GM12878 (cell line): ENCODE measurements around the gene PRCP. TPM values are rescaled to one million over a fixed set of nuclear protein-coding genes. Genes with fewer than 3 reads are reported as not detected.

Experiments
- ATAC-seq: fragments of 200-7000 bp; cut with Tn5 transposase; 3 replicates; pipeline ENCODE4 v1.9.1; 2020; ENCODE audit warnings: mild to moderate bottlenecking, moderate library complexity
- BruUV-seq: library from RNA; stranded (reverse); fragments of 400-500 nt; replicated peaks from 2 replicates; lab custom pipeline; 2021; lab: Mats Ljungman, UMichigan
- CTCF ChIA-PET: fragments of 300-600 bp; sonication (Branson Sonifier 250); formaldehyde crosslinking; extraction: SDS; loops from one replicate; lab custom pipeline; 2021; ENCODE audit warnings: inconsistent platforms; lab: Yijun Ruan, JAX
- POLR2A ChIA-PET: fragments of 350-600 bp; formaldehyde crosslinking; extraction: SDS; loops from one replicate; lab custom pipeline; 2021; ENCODE audit warnings: inconsistent platforms; lab: Charles Lee
- RAD21 ChIA-PET: fragments of 300-600 bp; sonication (Branson Sonifier 250); formaldehyde crosslinking; loops from one replicate; lab custom pipeline; 2023; ENCODE audit warnings: antibody characterized with exemption; ENCODE audit not compliant: unreplicated experiment; lab: Charles Lee
- SMC1A ChIA-PET: fragments of 300-600 bp; sonication (Branson Sonifier 250); formaldehyde crosslinking; loops from one replicate; lab custom pipeline; 2023; ENCODE audit not compliant: unreplicated experiment, uncharacterized antibody; lab: Charles Lee
- DNase-seq: peaks from one replicate; pipeline ENCODE4 v3.0.0-alpha.2; 2011; ENCODE audit warnings: low read depth, low spot score
- FAIRE-seq: peaks from 3 replicates; lab custom pipeline; 2011; peaks lifted over from hg19 to GRCh38; lab: Jason Lieb, UNC
- H2AFZ ChIP-seq: 2 replicates; pipeline ENCODE4 v1.6.0; 2011; ENCODE audit warnings: low read depth, low read length, control low read depth; ENCODE audit not compliant: control insufficient read depth
- H3K27ac ChIP-seq: 2 replicates; pipeline ENCODE4 v1.5.1; 2011; ENCODE audit warnings: control low read depth; ENCODE audit not compliant: control insufficient read depth, insufficient read depth
- H3K27me3 ChIP-seq, 2 experiments: replicated peaks in 1 of 2; 2 replicates each; pipeline versions ENCODE4 v1.6.0 to v1.6.1; 2011; ENCODE audit warnings: low read length in 1 of 2; ENCODE audit not compliant: control insufficient read depth in 2 of 2, insufficient read depth in 2 of 2
- H3K36me3 ChIP-seq, 2 experiments: 2 replicates each; pipeline ENCODE4 v1.5.1; 2011; ENCODE audit warnings: low read length in 1 of 2; ENCODE audit not compliant: control insufficient read depth in 2 of 2, insufficient read depth in 2 of 2
- H3K4me1 ChIP-seq: 2 replicates; pipeline ENCODE4 v1.6.1; 2011; ENCODE audit warnings: mild to moderate bottlenecking, low read length, moderate library complexity, mixed read lengths; ENCODE audit not compliant: control insufficient read depth, insufficient read depth
- H3K4me2 ChIP-seq: 2 replicates; pipeline ENCODE4 v1.6.0; 2011; ENCODE audit warnings: control low read depth; ENCODE audit not compliant: control insufficient read depth, insufficient read depth
- H3K4me3 ChIP-seq: fragments of 200-600 bp; sonication (generic); 2 replicates; pipeline ENCODE4 v1.5.1; 2016
- H3K79me2 ChIP-seq: 2 replicates; pipeline ENCODE4 v1.6.0; 2011; ENCODE audit warnings: low read length; ENCODE audit not compliant: control insufficient read depth, insufficient read depth
- H3K9ac ChIP-seq: 2 replicates; pipeline ENCODE4 v1.8.0; 2011; ENCODE audit warnings: low read length, control low read depth, mixed read lengths; ENCODE audit not compliant: control insufficient read depth, insufficient read depth
- H3K9me3 ChIP-seq: replicated peaks from 3 replicates; pipeline ENCODE4 v1.5.1; 2011; ENCODE audit warnings: mild to moderate bottlenecking, low read length; ENCODE audit not compliant: control insufficient read depth, insufficient read depth
- H4K20me1 ChIP-seq: 2 replicates; pipeline ENCODE4 v1.6.0; 2011; ENCODE audit not compliant: control insufficient read depth, insufficient read depth
- CHD2 ChIP-seq: IDR thresholded peaks from 2 replicates; pipeline ENCODE4 v1.6.1; 2011; ENCODE audit warnings: low read depth, low read length, improper control_type of control experiment, borderline replicate concordance
- CUX1 ChIP-seq: IDR thresholded peaks from 2 replicates; pipeline ENCODE4 v1.6.1; 2012; ENCODE audit warnings: improper control_type of control experiment, low read depth, low read length; ENCODE audit not compliant: insufficient replicate concordance
- FOS ChIP-seq: IDR thresholded peaks from 3 replicates; pipeline ENCODE4 v1.6.1; 2011; ENCODE audit warnings: borderline replicate concordance; ENCODE audit not compliant: insufficient read length; ENCODE audit errors: extremely low read depth
- FOXM1 ChIP-seq: IDR thresholded peaks from 2 replicates; pipeline ENCODE4 v1.6.1; 2012; ENCODE audit warnings: low read depth, mild to moderate bottlenecking, inconsistent platforms, low read length, moderate library complexity
- GATAD2B ChIP-seq: fragments of 450-650 bp; conservative IDR thresholded peaks from 2 replicates; pipeline ENCODE4 v1.6.1; 2017; ENCODE audit warnings: low read depth, mild to moderate bottlenecking, moderate library complexity
- IRF5 ChIP-seq: fragments of 450-650 bp; IDR thresholded peaks from 2 replicates; pipeline ENCODE4 v1.6.1; 2017; ENCODE audit warnings: borderline replicate concordance
- MYC ChIP-seq: IDR thresholded peaks from 2 replicates; pipeline ENCODE4 v1.6.1; 2011; ENCODE audit warnings: mild to moderate bottlenecking, low read length, moderate library complexity, inconsistent platforms; ENCODE audit not compliant: insufficient read depth, insufficient replicate concordance, insufficient read length, severe bottlenecking
- NBN ChIP-seq: fragments of 450-650 bp; IDR thresholded peaks from 2 replicates; pipeline ENCODE4 v1.6.1; 2016
- PAX5 ChIP-seq: IDR thresholded peaks from 2 replicates; pipeline ENCODE4 v1.6.1; 2011; ENCODE audit warnings: low read depth, low read length, borderline replicate concordance
- PML ChIP-seq: IDR thresholded peaks from 2 replicates; pipeline ENCODE4 v1.6.1; 2012; ENCODE audit warnings: low read length, inconsistent platforms
- TAF1 ChIP-seq: IDR thresholded peaks from 2 replicates; pipeline ENCODE4 v1.6.1; 2011; ENCODE audit warnings: mild to moderate bottlenecking, low read depth, low read length, borderline replicate concordance
- ZNF592 ChIP-seq: fragments of 450-650 bp; IDR thresholded peaks from 2 replicates; pipeline ENCODE4 v1.6.1; 2017; ENCODE audit warnings: mild to moderate bottlenecking, moderate library complexity
- WGBS: methylation state at CpG from one replicate; pipeline ENCODE4 v1.1.6; 2016; ENCODE audit warnings: low lambda C conversion rate; ENCODE audit not compliant: insufficient replicate concordance, insufficient coverage; ENCODE audit errors: missing lambda C conversion rate; 5-methylcytosine and 5-hydroxymethylcytosine counted together
- in situ Hi-C: fragments of 300-500 bp; cut with MboI; formaldehyde crosslinking; loops from 9 replicates; pipeline ENCODE4 v1.14.3; 2018; ENCODE audit warnings: mixed read lengths
- intact Hi-C: fragments of 100-400 bp; cut with micrococcal nuclease; formaldehyde crosslinking; loops from one replicate; pipeline ENCODE4 v1.14.2; 2022; ENCODE audit not compliant: unreplicated experiment
- polyA plus RNA-seq, 11 experiments: library from polyadenylated mRNA; depleted of rRNA in 4 of 11; unstranded in 6 of 11; stranded (reverse) in 5 of 11; fragments of >200 nt; fragmentation: Nextera tagmentation in 4 of 11; fragmentation: Illumina TruSeq in 1 of 11; extraction: Ambion mirVana in 4 of 11; extraction: Trizol in 1 of 11; gene quantifications; 1 replicate in 1 of 11; 2 replicates in 10 of 11; pipeline versions ENCODE4 v1.2.1 to v1.2.3, GENCODE V29; 2011 to 2016; ENCODE audit warnings: inconsistent platforms in 2 of 11, missing spikeins in 2 of 11, low read depth in 1 of 11
- total RNA-seq, 4 experiments: library from RNA; depleted of rRNA in 3 of 4; stranded (reverse); fragments of >200 nt in 3 of 4; fragmentation: Illumina TruSeq in 1 of 4; extraction: Trizol in 1 of 4; gene quantifications; 2 replicates each; pipeline versions ENCODE4 v1.2.1 to v1.2.3, GENCODE V29; 2013 to 2021

PRCP gene
- total and polyA plus RNA-seq, 10 of the 15 experiments (the other 5 are each of a cell fraction or from before 2014, with no cell fraction given): 14.9 to 43.6 (median 20.0) TPM

- ChIA-PET POLR2A (no interaction called here), RAD21 (no interaction called here), CTCF (interaction anchor here (1.2 to 1.6 kb wide), 2 partner anchors 12 to 375 kb away, joined by 3 to 4 read pairs; no protein-coding TSS in a partner anchor), SMC1A (interaction anchor here (1.8 kb wide), 1 partner anchor 10 kb away, joined by 6 read pairs; no protein-coding TSS in a partner anchor)
- no peaks in the 10 kb centered on the region for H3K36me3 ChIP-seq
- H3K9ac ChIP-seq: no peak overlapping the region
- BruUV-seq: no TSS peak
- H3K4me3 ChIP-seq: no peak overlapping the region
- ATAC-seq (no peak), FAIRE-seq (no peak), DNase-seq (no peak)
- TF ChIP-seq FOXM1: no peak
- no peak for TF ChIP-seq MYC
- no peak for TF ChIP-seq PML
- no peak for TF ChIP-seq IRF5
- TF ChIP-seq CHD2: no peak
- TF ChIP-seq TAF1: no peak
- no peak for TF ChIP-seq FOS
- no peak for TF ChIP-seq PAX5
- TF ChIP-seq GATAD2B: no peak
- TF ChIP-seq ZNF592: no peak
- no peak for TF ChIP-seq NBN
- TF ChIP-seq CUX1: no peak
- no peaks in the 10 kb centered on the region for H3K27me3 ChIP-seq
- no peaks in the 10 kb centered on the region for H3K4me1 ChIP-seq
- no peaks in the 10 kb centered on the region; the same call in 2 of the 3 replicates for H3K9me3 ChIP-seq
- H3K4me2 ChIP-seq: no peak overlapping the region
- intact Hi-C loops: no loop called here
- no peaks in the 10 kb centered on the region for H4K20me1 ChIP-seq
- 79% methylated on average over 4 of the region's 4 CpGs for WGBS
- no peaks in the 10 kb centered on the region for H3K79me2 ChIP-seq
- in situ Hi-C loops: no loop called here
- no peak overlapping the region for H2AFZ ChIP-seq
- H3K27ac ChIP-seq: no peak overlapping the region
Observed at GRCh38 chr11:82874646-82875523, 25.3 kb downstream of the PRCP start.
